Neural cell (in vitro differentiated cells): Measurements from ENCODE around the gene PKNOX2. TPM values are rescaled to one million over a fixed set of nuclear protein-coding genes. Genes with fewer than 3 reads are reported as not detected.

ENCODE experiments used
- H2AFZ ChIP-seq: fragments of 200-600, 300-800 bp; sonication (generic), shearing (Covaris generic); 2 replicates; pipeline ENCODE4 v1.6.0; 2014; ENCODE audit warnings: low read depth, mild to moderate bottlenecking, antibody characterized with exemption, low read length, moderate library complexity
- H3F3A ChIP-seq: fragments of 200-600 bp; shearing (Covaris generic); 2 replicates; pipeline ENCODE4 v1.6.1; 2016; ENCODE audit warnings: mild to moderate bottlenecking, moderate library complexity, mixed read lengths, antibody characterized with exemption, low read length; ENCODE audit not compliant: insufficient read depth, poor library complexity, severe bottlenecking
- H3K27ac ChIP-seq: fragments of 200-600, 300-800 bp; sonication (generic), shearing (Covaris generic); 2 replicates; pipeline ENCODE4 v1.5.1; 2014; ENCODE audit warnings: mild to moderate bottlenecking, low read length, moderate library complexity
- H3K27me3 ChIP-seq: fragments of 300-800, 200-600 bp; sonication (generic), shearing (Covaris generic); 2 replicates; pipeline ENCODE4 v1.6.0; 2014; ENCODE audit warnings: mild to moderate bottlenecking, low read depth, low read length, moderate library complexity; ENCODE audit not compliant: insufficient read depth
- H3K36me3 ChIP-seq: fragments of 300-800, 200-600 bp; sonication (generic), shearing (Covaris generic); 2 replicates; pipeline ENCODE4 v1.5.1; 2014; ENCODE audit warnings: mild to moderate bottlenecking, antibody characterized with exemption, low read length, moderate library complexity; ENCODE audit not compliant: insufficient read depth
- H3K4me2 ChIP-seq: fragments of 300-800, 200-600 bp; sonication (generic), shearing (Covaris generic); 2 replicates; pipeline ENCODE4 v1.6.0; 2014; ENCODE audit warnings: mild to moderate bottlenecking, low read length
- H3K4me3 ChIP-seq: fragments of 300-800, 200-600 bp; sonication (generic), shearing (Covaris generic); 2 replicates; pipeline ENCODE4 v1.5.1; 2014; ENCODE audit warnings: mild to moderate bottlenecking, low read length, moderate library complexity
- H3K79me2 ChIP-seq: fragments of 200-600 bp; shearing (Covaris generic); replicated peaks from 2 replicates; pipeline ENCODE4 v1.6.0; 2014; ENCODE audit warnings: mild to moderate bottlenecking, low read length, moderate library complexity; ENCODE audit not compliant: insufficient read depth
- H3K9ac ChIP-seq: fragments of 300-800, 200-600 bp; sonication (generic), shearing (Covaris generic); 2 replicates; pipeline ENCODE4 v1.6.1; 2016; ENCODE audit warnings: mild to moderate bottlenecking, low read length, mixed read lengths
- H3K9me2 ChIP-seq: fragments of 200-600 bp; shearing (Covaris generic); 2 replicates; pipeline ENCODE4 v1.6.1; 2016; ENCODE audit warnings: mild to moderate bottlenecking, low read length, mixed read lengths; ENCODE audit not compliant: insufficient read depth
- H3K9me3 ChIP-seq: fragments of 200-600, 300-800 bp; sonication (generic), shearing (Covaris generic); 2 replicates; pipeline ENCODE4 v1.6.1; 2016; ENCODE audit warnings: mild to moderate bottlenecking, mixed run types, low read length, moderate library complexity, mixed read lengths
- H4K20me1 ChIP-seq: fragments of 200-600 bp; shearing (Covaris generic); 2 replicates; pipeline ENCODE4 v1.6.1; 2016; ENCODE audit warnings: mild to moderate bottlenecking, mixed run types; ENCODE audit not compliant: insufficient read depth
- CTCF ChIP-seq: fragments of 450-650 bp; IDR thresholded peaks from 2 replicates; pipeline ENCODE4 v1.5.1; 2014; ENCODE audit warnings: antibody characterized with exemption, mild to moderate bottlenecking, moderate library complexity; ENCODE audit not compliant: poor library complexity, severe bottlenecking
- EP300 ChIP-seq: fragments of 450-650 bp; conservative IDR thresholded peaks from 2 replicates; pipeline ENCODE4 v1.6.1; 2014; ENCODE audit warnings: antibody characterized with exemption, mild to moderate bottlenecking, moderate library complexity; ENCODE audit not compliant: poor library complexity, severe bottlenecking
- EZH2 ChIP-seq: fragments of 200-600, 300-800 bp; shearing (Covaris generic), sonication (generic); IDR thresholded peaks from 2 replicates; pipeline ENCODE4 v1.6.1; 2014; ENCODE audit warnings: antibody characterized with exemption, low read length, borderline replicate concordance, mild to moderate bottlenecking; ENCODE audit not compliant: insufficient read depth, poor library complexity, severe bottlenecking
- MXI1 ChIP-seq: fragments of 450-650 bp; conservative IDR thresholded peaks from 2 replicates; pipeline ENCODE4 v1.6.1; 2014; ENCODE audit warnings: antibody characterized with exemption, mild to moderate bottlenecking; ENCODE audit not compliant: poor library complexity, severe bottlenecking
- POLR2AphosphoS5 ChIP-seq: IDR thresholded peaks from 2 replicates; pipeline ENCODE4 v1.6.1; 2012
- RAD21 ChIP-seq: fragments of 450-650 bp; conservative IDR thresholded peaks from 2 replicates; pipeline ENCODE4 v1.6.1; 2014; ENCODE audit warnings: antibody characterized with exemption, mild to moderate bottlenecking, moderate library complexity
- REST ChIP-seq: IDR thresholded peaks from 2 replicates; pipeline ENCODE4 v1.6.1; 2012; ENCODE audit warnings: borderline replicate concordance
- SMC3 ChIP-seq: fragments of 450-650 bp; conservative IDR thresholded peaks from 2 replicates; pipeline ENCODE4 v1.6.1; 2014; ENCODE audit warnings: antibody characterized with exemption, mild to moderate bottlenecking, moderate library complexity; ENCODE audit not compliant: poor library complexity
- TAF1 ChIP-seq: IDR thresholded peaks from 2 replicates; pipeline ENCODE4 v1.6.1; 2012; ENCODE audit warnings: low read depth
- polyA plus RNA-seq: library from polyadenylated mRNA; depleted of rRNA; stranded (reverse); fragments of >200 nt; gene quantifications from 2 replicates; pipeline ENCODE4 v1.2.3, GENCODE V29; 2014

The PKNOX2 gene
- polyA plus RNA-seq, 1 donor from 2014 or later = 0.99 TPM

- Histone ChIP-seq H3K79me2 (no peaks in the 10 kb centered on the region), H3K9me2 (no peaks in the 10 kb centered on the region), H3K4me3 (no peak overlapping the region), H3K36me3 (no peaks in the 10 kb centered on the region), H3K4me2 (no peak overlapping the region), H3K9me3 (no peaks in the 10 kb centered on the region), H3K9ac (no peak overlapping the region), H3F3A (no peaks in the 10 kb centered on the region), H2AFZ (no peak overlapping the region), H3K27me3 (no peaks in the 10 kb centered on the region), H3K27ac (no peak overlapping the region), H4K20me1 (no peaks in the 10 kb centered on the region)
- no peak for TF ChIP-seq EZH2
- no peak for TF ChIP-seq POLR2AphosphoS5
- no peak for TF ChIP-seq TAF1
- no peak for TF ChIP-seq CTCF
- TF ChIP-seq MXI1 = no peak
- TF ChIP-seq RAD21 = no peak
- no peak for TF ChIP-seq EP300
- TF ChIP-seq SMC3 = no peak
- TF ChIP-seq REST = no peak
Measured at GRCh38 chr11:125157953-125158680, 6.4 kb upstream of the PKNOX2 start.

GRCh38 chr11:125162743-125163142 is 1.8 kb upstream of the PKNOX2 start:
- H4K20me1 ChIP-seq = no peaks in the 10 kb centered on the region
- no peak overlapping the region for H3K4me3 ChIP-seq
- H2AFZ ChIP-seq = no peak overlapping the region
- H3K36me3 ChIP-seq = no peaks in the 10 kb centered on the region
- peaks cover 13% of the 10 kb centered on the region for H3F3A ChIP-seq
- H3K4me2 ChIP-seq = no peak overlapping the region
- H3K9me3 ChIP-seq = no peaks in the 10 kb centered on the region
- TF ChIP-seq EZH2 (no peak), CTCF (no peak), SMC3 (no peak), RAD21 (no peak), EP300 (no peak), REST (no peak), TAF1 (no peak), MXI1 (no peak)
- H3K79me2 ChIP-seq = peaks cover 6% of the 10 kb centered on the region
- H3K9ac ChIP-seq = no peak overlapping the region
- peak overlapping the region; percentile 62 for H3K27ac ChIP-seq
- no peaks in the 10 kb centered on the region for H3K27me3 ChIP-seq
- H3K9me2 ChIP-seq = no peaks in the 10 kb centered on the region
